Aorta (tissue), 5 donors: ENCODE data around the gene ANO4. TPM values are rescaled to one million over a fixed set of nuclear protein-coding genes. Genes with fewer than 3 reads are reported as not detected.
"Not testable (repeated sequence)": the region's sequence is repeated elsewhere in the genome, so short reads cannot be mapped to it uniquely, and the experiment has no call there.

Experiments used
- ATAC-seq: fragments of 200-7000 bp; cut with Tn5 transposase; one replicate; pipeline ENCODE4 v1.9.1; 2022; ENCODE audit warnings: moderate library complexity; ENCODE audit not compliant: low FRiP score
- DNase-seq, 2 donors: peaks; one replicate each; pipeline ENCODE4 v3.0.0-alpha.2; 2020
- H3K27ac ChIP-seq, 2 donors: one replicate each; pipeline ENCODE4 v1.5.1; 2013; ENCODE audit warnings: low read length in 2 of 2, mild to moderate bottlenecking in 2 of 2, moderate library complexity in 2 of 2, control low read depth in 1 of 2, inconsistent platforms in 1 of 2, low read depth in 1 of 2
- H3K27me3 ChIP-seq, 2 donors: one replicate each; pipeline ENCODE4 v1.6.1; 2013; ENCODE audit warnings: control low read depth in 1 of 2, low read length in 1 of 2, mild to moderate bottlenecking in 1 of 2, moderate library complexity in 1 of 2; ENCODE audit not compliant: insufficient read depth in 2 of 2, control insufficient read depth in 1 of 2
- H3K36me3 ChIP-seq, 2 donors: one replicate each; pipeline ENCODE4 v1.6.1; 2013; ENCODE audit warnings: control low read depth in 1 of 2, low read length in 1 of 2, mild to moderate bottlenecking in 1 of 2; ENCODE audit not compliant: insufficient read depth in 2 of 2, control insufficient read depth in 1 of 2
- H3K4me1 ChIP-seq, 2 donors: one replicate each; pipeline ENCODE4 v1.6.1; 2013; ENCODE audit warnings: low read length in 2 of 2, control low read depth in 1 of 2, mild to moderate bottlenecking in 1 of 2, moderate library complexity in 1 of 2; ENCODE audit not compliant: insufficient read depth in 2 of 2, control insufficient read depth in 1 of 2
- H3K4me3 ChIP-seq, 2 donors: one replicate each; pipeline ENCODE4 v1.5.1; 2013; ENCODE audit warnings: low read length in 2 of 2, control low read depth in 1 of 2, mild to moderate bottlenecking in 1 of 2
- H3K9me3 ChIP-seq: one replicate; pipeline ENCODE4 v1.6.1; 2013; ENCODE audit warnings: mild to moderate bottlenecking, low read length; ENCODE audit not compliant: control insufficient read depth
- WGBS, 2 donors: extraction: QIAGEN DNeasy Blood & Tissue Kit; methylation state at CpG; one replicate each; pipeline ENCODE4 v1.1.7; 2013; 5-methylcytosine and 5-hydroxymethylcytosine counted together
- intact Hi-C, 2 donors: fragments of 100-400 bp; cut with DNase I; formaldehyde crosslinking; loops; one replicate each; pipeline versions ENCODE4 v1.14.2 to v1.15.0; 2022
- polyA plus RNA-seq, 2 donors: library from polyadenylated mRNA; stranded (reverse); fragments of 200-250 nt; gene quantifications; one replicate each; pipeline ENCODE4 v1.2.3, GENCODE V29; 2013
- total RNA-seq, 2 donors: library from RNA; stranded (reverse); fragmentation: NEBNext Ultra II Directional; extraction: Animal tissue kit (Norgen Biotek cat#: 25700); gene quantifications; one replicate each; pipeline ENCODE4 v1.2.1, GENCODE V29; 2021
- donor health status: healthy with polysubstance abuse.
- donor health status: Bipolar disorder and iron deficiency.
- donor health status: DM: no; HTN: no; CAD: no.
- donor health status: DM: no; HTN: no; CAD: no.
- donor health status: DM: yes; HTN: yes; CAD: no.

Gene ANO4
- total and polyA plus RNA-seq, 4 donors: 0.32 to 0.42 TPM; not detected in 2

- intact Hi-C loops: no loop called here
Measured at GRCh38 chr12:101116911-101117310, 322.3 kb downstream of the ANO4 start.

GRCh38 chr12:101117842-101118241, 323.3 kb downstream of the ANO4 start:
- 88 to 90% methylated on average over 2 of the region's 2 CpGs for WGBS, 2 donors
- ATAC-seq (no peak), DNase-seq (no peak)
- Histone ChIP-seq H3K27ac (no peak overlapping the region), H3K9me3 (no peaks in the 10 kb centered on the region), H3K36me3 (no peaks in the 10 kb centered on the region), H3K4me1 (no peaks in the 10 kb centered on the region), H3K27me3 (no peaks in the 10 kb centered on the region), H3K4me3 (no peak overlapping the region)
- intact Hi-C loops: no loop called here

More at GRCh38 chr12:101116911-101117310, 322.3 kb downstream of the ANO4 start:
- 79% methylated on average over 4 of the region's 4 CpGs for WGBS, 2 donors
- no peaks in the 10 kb centered on the region for H3K4me1 ChIP-seq
- no peaks in the 10 kb centered on the region for H3K36me3 ChIP-seq
- no peak for ATAC-seq
- H3K9me3 ChIP-seq: no peaks in the 10 kb centered on the region
- H3K4me3 ChIP-seq: no peak overlapping the region
- H3K27ac ChIP-seq: no peak overlapping the region
- no peak for DNase-seq
- H3K27me3 ChIP-seq: no peaks in the 10 kb centered on the region

- Histone ChIP-seq H3K9me3 (no peaks in the 10 kb centered on the region), H3K4me1 (no peaks in the 10 kb centered on the region), H3K27me3 (no peaks in the 10 kb centered on the region), H3K36me3 (no peaks in the 10 kb centered on the region), H3K4me3 (no peak overlapping the region), H3K27ac (peak overlapping the region; percentile 7 to 58)
- intact Hi-C loops: loop anchor here in 1 of 2 donors (10.0 kb wide), 1 partner anchor 103 kb away; no protein-coding TSS in a partner anchor
- 46 to 51% methylated on average over 6 of the region's 6 CpGs for WGBS, 2 donors
- ATAC-seq (no peak), DNase-seq (no peak)
Measured at GRCh38 chr12:101127521-101128219, 333.1 kb downstream of the ANO4 start.

GRCh38 chr12:101145777-101146431, 351.3 kb downstream of the ANO4 start:
- H3K27me3 ChIP-seq, intact Hi-C loops, H3K4me3 ChIP-seq, DNase-seq, H3K27ac ChIP-seq, H3K9me3 ChIP-seq, ATAC-seq, H3K4me1 ChIP-seq, H3K36me3 ChIP-seq: not testable (repeated sequence)
- 89 to 90% methylated on average over 34 to 35 of the region's 35 CpGs for WGBS, 2 donors

- intact Hi-C loops: no loop called here
Measured at GRCh38 chr12:101165319-101165718, 370.7 kb downstream of the ANO4 start.

GRCh38 chr12:101166866-101167265, 372.3 kb downstream of the ANO4 start:
- ATAC-seq: no peak
- 32 to 40% methylated on average over 5 of the region's 5 CpGs for WGBS, 2 donors
- intact Hi-C loops: no loop called here
- Histone ChIP-seq H3K4me1 (no peaks in the 10 kb centered on the region), H3K27me3 (no peaks in the 10 kb centered on the region), H3K36me3 (no peaks in the 10 kb centered on the region), H3K9me3 (no peaks in the 10 kb centered on the region), H3K4me3 (no peak overlapping the region), H3K27ac (no peak overlapping the region)
- no peak for DNase-seq

More at GRCh38 chr12:101165319-101165718, 370.7 kb downstream of the ANO4 start:
- H3K27ac ChIP-seq: no peak overlapping the region
- no peaks in the 10 kb centered on the region for H3K4me1 ChIP-seq
- WGBS, 2 donors: 75 to 80% methylated on average over 4 of the region's 4 CpGs
- H3K27me3 ChIP-seq: no peaks in the 10 kb centered on the region
- no peak overlapping the region for H3K4me3 ChIP-seq
- H3K36me3 ChIP-seq: no peaks in the 10 kb centered on the region
- peaks cover under 1% of the 10 kb centered on the region for H3K9me3 ChIP-seq
- DNase-seq (no peak), ATAC-seq (no peak)

GRCh38 chr12:101168001-101168400, 373.4 kb downstream of the ANO4 start:
- Histone ChIP-seq H3K9me3 (no peaks in the 10 kb centered on the region), H3K4me3 (no peak overlapping the region), H3K4me1 (no peaks in the 10 kb centered on the region), H3K27me3 (no peaks in the 10 kb centered on the region), H3K27ac (no peak overlapping the region), H3K36me3 (no peaks in the 10 kb centered on the region)
- 88 to 89% methylated on average over 5 of the region's 5 CpGs for WGBS, 2 donors
- intact Hi-C loops: no loop called here
- DNase-seq (no peak), ATAC-seq (no peak)

- Histone ChIP-seq H3K36me3 (no peaks in the 10 kb centered on the region), H3K9me3 (no peaks in the 10 kb centered on the region), H3K27ac (no peak overlapping the region), H3K27me3 (no peaks in the 10 kb centered on the region), H3K4me3 (no peak overlapping the region), H3K4me1 (no peaks in the 10 kb centered on the region)
- no peak for ATAC-seq
- intact Hi-C loops: no loop called here
- no peak for DNase-seq
- 35 to 40% methylated on average over 5 of the region's 5 CpGs for WGBS, 2 donors
Measured at GRCh38 chr12:101172316-101172715, 377.7 kb downstream of the ANO4 start.
